Fibroblast of skin of right biceps (primary cell): ENCODE measurements around the gene ZCCHC24.

ENCODE experiments used
- DNase-seq: peaks from one replicate; pipeline ENCODE4 v3.0.0-alpha.2; 2013

Gene ZCCHC24

DNA sequence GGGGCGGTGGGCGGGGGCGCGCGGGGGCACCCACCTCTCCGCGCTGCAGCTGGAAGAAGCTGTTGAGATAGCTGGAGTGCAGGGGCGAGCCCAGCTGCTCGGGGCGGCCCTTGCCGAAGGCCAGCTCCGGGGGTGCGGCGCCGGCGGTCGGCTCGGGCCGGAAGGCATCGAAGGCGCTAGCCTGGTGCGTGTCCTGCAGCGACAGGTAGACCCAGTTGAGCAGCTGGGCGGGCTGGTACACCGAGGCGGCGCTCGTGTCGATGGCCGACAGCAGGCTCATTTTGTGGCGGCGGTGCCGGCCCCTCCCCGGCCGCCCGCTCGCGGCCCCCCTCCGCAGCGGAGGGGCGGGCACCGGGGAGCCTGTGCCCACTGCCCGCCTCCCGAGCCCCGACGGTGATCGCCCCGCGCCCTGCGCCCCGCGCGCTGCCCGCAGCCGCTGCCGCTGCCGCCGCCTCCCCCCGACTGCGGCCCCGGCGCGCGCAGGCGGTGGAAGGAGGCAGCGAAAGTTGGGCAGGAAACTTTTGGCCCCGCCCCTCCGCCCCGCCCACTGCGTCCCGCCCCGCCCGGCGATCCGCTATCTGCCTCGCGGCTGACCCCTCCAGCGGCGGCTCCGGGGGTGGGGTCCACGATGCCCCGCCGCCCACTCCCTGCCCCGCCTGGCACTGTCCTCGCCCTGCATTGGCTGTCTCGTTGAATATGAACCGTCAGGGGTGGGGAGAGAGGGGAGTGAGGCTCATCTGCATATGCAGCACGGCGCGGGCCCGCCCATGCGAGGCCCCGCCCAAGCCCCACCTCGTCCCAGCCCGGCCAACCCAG lies at the start of gene ZCCHC24:
ZCCHC24 (minus strand) TSS at position 464 of the 816 bp plus-strand sequence; CDS start at position 280, 184 bp downstream.
- peak; percentile 100 for DNase-seq

DNA sequence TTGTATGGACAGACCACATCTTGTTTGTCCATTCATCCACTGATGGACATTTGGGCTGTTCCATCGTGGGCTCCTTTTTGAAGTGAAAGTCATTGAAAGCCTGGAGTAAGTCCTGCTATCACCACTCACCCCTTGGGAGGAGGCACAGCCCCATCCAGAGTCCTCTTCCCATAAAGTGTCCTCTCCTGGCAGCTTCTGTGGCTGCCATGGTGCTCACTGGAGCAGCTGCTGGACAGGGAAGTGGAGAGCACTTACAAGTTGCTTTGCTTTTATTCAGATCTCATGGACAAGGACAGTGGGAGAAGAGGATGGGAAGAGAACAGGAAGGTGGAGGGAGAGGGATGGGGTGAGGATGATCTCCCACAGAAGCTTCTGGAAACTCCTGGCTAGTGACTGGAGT lies 48.4 kb upstream of the ZCCHC24 start:
- no peak for DNase-seq

DNA sequence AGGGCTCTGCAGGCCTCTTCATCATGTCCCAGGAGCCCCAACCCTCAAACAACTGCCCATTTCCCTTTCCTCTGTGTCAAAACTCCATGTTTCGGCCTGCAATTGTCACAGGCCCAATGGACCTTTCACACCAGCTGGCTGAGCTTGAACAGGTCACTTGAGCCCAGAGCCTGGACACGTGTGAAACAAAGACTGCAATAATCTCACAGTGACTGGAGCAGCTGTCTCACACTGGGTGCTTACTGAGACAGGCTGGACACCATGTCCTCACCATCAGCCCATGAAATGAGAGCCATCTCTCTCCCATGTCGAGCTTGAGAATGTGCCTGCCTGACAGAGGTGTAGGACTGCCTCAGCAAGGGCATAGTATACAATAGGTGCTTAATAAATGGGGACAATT lies 47.4 kb upstream of the ZCCHC24 start:
- DNase-seq, result no peak

DNA sequence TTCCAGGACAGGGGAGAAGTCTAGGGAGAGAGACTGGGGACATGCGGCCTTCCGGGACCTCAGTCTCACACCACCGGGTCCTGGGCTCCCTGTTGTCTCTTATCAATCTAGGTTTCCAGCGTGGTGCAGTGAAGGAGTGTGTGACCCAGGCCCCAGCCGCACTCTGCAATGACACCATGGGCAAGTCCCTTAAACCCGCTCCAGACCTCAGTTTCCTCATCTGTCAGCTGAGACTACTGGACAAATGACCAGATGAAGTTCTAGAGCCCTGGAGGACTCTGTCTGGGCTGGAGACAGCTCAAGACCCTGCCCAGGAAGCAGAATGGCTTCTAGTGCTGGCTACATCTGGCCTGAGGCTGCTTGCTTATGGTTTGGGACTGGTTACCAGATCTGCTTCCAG lies 46.8 kb upstream of the ZCCHC24 start:
- no peak for DNase-seq

DNA sequence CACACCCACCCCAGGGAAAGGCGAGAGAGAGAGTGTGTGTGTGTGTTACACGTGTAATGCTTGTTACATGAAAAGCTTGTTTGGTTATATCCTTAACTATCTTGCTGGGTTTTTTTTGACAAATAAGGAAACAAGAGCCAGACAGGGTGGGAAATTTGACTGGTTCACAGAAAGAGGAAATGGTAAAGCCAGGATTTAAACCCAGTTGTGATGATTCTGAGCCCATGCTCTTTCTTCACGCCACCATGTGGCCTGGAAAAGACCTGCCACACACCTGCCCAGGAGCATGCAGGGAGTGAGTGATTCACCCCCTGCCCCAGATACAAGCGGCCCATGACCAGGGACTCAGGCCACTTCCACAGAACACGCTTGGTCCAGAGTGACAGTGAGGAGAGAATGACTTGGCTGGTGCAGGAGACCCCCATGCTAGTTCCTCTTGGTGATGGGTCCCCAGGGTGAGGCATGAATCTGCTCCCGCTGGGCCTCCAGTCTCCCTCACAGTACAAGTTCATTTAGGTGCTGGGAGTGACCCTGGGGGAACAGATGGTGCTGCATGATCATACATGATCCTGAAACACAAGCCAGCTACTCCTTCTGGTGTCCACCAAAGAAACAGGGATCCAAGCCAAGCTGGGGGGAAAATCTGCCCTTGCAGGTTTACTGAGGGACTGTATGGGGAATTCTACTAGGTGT lies 45.9 kb upstream of the ZCCHC24 start:
- DNase-seq, result no peak

DNA sequence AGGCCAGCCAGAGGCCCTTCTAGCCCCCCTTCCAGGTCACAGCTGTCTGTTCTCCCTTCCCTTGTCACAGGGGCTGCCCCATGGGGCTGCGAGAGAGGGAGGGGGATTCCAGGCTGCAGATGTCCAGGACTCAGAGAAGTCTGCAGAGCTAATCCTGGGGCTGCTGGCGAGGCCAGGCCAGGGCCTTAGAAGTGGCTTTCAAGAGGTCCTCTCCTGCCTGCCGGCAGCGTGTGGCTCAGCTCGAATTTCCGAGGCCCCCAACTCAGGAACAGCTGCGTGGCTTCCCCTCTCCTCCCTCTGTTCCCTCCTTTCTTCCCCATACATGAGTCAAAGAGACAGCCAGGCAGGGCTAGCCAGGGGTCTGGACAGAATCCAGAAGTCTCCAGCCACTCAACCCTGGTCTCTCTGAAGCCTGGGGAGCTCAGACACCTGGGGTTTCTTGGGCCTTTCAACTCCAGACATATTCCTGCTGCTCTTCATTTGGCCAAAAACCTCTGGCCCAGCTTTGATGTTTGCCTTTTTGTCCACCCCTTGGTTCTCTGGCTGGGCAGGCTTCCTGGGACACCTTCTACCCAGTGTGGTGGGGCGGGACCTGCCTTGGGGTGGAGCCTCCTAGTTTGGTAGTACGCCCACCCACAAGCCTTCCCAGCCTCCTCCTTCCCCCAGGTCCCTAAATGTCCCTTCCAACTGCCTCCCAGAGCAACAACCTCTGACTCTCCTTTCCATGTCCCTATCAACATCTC lies 45.1 kb upstream of the ZCCHC24 start:
- peak; percentile 48 for DNase-seq

DNA sequence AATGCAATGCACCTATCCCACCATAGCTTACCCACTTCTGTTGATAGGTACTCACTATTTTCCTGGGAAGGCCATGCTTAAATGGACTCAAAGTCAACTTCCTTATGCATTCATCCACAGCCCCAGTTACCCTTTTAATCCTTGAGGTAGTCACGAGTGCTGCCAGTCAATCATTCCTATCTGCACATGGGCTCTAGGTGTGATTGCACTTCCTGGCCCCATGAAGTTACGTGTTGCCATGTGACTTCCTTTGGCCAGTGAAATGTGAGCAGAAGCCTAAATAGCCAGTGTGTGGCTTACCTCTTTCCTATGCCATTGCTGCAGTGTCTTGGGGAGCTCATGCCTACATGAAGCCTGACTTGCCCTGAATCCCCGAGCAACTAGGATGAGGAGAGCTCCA lies 43.4 kb upstream of the ZCCHC24 start:
- no peak for DNase-seq

DNA sequence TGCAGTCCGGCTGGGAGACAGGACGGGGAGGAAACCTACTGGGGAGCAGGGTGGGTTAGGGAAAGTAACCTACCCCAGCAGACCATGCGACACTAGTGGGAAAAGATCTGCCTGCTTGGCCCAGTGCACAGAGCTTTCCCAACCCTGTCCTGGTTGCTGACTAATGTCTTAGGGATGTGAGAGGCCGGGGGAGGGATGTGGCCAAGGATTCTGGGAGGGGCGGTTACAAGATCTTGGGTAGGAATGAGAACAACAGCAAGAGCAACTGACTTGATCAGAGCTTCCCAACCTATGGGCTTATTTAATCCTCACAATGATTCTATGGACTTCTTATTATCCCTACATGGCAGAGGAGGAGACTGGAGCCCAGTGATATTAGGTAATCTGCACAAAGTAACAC lies 42.9 kb upstream of the ZCCHC24 start:
- peak; percentile 95 for DNase-seq

DNA sequence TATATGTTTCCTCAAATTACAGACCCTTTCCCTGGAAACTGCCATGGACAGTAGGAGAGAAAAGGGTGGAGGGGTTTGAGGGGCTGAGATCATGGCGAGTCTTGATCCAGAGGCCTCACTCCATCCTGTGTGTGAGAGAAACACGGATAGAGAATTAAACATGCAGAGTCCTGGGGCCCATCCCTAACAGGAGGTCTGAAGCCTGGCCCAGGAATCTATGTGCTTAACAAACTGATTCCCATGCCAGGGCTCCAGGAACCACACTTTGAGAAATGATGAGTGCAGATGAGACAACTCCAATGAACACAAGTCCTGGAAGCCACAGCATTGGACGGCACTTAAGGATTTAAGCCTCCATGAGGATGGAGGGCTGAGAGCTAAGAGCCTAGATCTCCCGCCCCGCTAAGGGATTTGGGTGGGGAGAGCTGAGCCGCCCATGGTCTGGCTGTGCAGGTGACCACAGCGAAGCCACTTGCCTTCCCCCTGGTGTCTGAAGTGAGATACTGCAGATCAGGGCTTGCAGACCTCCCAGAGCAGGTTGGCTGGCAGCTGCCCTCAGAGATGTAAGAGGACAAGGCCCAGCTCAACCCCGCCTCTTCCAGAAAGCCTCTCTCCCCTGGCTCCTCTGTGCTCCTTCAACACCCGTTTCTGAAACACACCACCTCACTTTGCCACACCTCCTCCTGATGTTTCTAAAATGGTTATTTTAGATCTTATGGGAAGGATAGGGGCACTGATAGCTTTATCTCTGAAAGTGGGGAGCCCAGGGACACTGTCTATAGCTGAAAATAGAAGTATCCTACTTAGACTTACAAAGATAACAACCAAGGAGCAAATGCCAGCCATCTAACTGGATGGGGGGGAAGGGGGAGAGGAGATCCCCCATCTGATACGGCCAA lies 42.1 kb upstream of the ZCCHC24 start:
- DNase-seq, result peak; percentile 67

DNA sequence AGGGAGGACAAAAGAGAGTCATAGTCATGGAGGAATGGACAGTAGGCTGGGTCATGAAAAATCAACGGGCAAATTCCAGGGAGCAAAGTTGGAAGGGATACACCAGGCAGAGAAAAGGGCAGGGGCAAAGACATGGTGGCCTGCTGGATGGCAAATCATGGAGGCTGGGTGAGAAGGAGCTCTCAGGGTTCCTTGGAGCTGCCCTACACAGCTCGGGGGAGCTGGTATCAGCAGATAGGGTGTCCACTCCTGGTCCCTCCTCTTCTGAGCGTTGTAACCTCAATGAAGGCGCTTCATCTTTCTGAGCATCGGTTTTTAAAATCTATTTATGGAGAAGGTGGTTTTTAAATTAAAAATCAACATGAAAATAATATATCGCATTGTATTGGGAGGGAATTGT lies 39.1 kb upstream of the ZCCHC24 start:
- DNase-seq, result no peak

DNA sequence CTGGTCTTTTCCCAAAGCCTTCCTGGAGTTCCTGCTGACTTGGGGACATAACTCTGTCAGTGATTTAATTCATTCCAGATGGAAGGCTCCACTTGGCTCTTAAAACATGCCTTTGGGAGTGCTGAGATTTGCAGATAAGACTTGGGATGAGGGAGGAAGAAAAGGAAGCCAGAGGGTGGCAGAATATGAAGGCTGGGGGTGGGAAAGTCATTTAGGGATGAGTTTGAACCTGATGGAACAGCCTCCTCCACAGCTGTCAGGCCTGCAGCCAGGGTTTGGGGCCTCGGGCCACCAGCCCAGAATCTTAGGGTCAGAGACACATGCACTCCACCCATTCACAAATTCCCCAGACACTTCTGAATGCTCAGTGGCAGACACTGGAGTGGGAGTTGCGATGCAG lies 38.5 kb upstream of the ZCCHC24 start:
- peak; percentile 95 for DNase-seq

DNA sequence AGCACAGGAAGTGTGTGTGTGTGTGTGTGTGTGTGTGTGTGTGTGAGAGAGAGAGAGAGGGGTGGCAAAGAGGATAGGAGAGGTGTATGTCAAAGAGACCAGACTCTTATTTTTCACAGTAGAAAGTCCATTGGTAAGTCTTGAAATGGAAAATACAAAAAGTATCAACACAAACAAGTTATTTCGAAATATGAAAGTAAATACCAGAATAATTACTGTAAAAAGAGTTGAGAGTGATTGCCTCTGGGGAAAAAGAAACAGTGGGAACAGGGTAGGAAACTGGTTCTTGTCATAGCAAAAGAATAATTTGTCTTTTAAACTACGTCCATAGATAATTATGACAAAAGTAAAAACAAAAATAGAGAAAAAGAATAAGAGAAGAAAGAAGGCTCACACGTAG lies 37.9 kb upstream of the ZCCHC24 start:
- no peak for DNase-seq

DNA sequence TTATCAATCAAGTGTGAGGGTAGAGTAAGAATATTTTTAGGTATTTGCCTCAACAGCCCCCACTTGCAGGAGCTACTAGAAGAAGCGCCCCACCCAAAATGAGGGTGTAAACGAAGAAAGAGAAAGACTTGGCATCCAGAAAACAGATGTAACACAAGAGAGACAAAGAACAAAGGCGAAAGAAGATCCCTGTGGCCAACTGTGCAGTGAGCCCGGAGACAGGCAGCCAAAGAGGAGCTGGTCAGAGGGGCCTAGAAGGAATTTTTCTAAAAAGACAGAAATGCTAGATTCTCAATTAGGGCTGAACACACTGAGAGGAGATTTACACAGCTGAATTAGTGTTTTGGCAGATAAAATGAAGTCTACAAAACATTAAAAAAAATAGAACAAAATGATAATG lies 37.3 kb upstream of the ZCCHC24 start:
- no peak for DNase-seq

DNA sequence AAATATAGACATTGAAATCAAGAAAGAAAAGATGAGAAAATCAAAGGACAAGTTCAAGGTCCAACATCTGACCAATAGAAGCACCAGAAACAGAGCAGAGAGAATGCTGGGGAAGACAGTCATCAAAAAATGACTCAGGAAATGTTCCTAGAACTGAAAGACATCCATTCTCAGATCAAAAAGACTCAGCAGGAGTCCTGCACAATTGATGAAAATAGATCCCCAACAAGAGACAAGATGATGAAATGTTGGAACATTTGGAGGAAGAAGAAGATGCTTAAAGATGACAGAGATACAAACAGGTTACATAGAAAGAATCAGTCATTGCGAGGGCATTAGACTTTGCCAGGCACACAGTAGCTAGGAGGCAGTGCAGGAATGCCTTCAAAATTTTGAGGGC lies 36.9 kb upstream of the ZCCHC24 start:
- peak; percentile 36 for DNase-seq

DNA sequence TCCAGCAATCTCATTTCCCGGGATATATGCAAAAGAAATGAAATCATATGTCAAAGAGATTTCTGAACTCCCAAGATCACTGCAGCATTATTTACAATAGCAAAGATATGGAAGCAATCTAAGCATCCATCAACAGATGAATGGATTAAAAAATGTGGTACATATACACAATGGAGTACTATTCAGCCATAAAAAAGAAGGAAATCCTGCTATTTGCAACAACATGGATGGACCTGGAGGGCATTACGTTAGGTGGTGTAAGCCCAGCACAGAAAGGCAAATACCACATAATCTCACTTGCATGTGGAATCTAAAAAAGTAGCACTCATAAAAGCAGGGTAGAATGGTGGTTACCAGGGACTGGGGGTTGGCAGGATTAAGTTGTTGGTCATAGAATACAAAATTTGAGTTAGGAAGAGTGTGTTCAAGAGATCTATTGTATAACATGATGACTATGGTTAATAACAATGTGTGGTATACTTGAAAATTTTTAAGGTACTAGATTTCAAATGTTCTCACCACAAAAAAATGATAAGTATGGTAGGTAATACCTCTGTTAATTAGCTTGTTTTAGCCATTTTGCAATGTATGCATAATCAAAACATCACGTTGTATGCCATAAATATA lies 34.0 kb upstream of the ZCCHC24 start:
- peak; percentile 28 for DNase-seq

DNA sequence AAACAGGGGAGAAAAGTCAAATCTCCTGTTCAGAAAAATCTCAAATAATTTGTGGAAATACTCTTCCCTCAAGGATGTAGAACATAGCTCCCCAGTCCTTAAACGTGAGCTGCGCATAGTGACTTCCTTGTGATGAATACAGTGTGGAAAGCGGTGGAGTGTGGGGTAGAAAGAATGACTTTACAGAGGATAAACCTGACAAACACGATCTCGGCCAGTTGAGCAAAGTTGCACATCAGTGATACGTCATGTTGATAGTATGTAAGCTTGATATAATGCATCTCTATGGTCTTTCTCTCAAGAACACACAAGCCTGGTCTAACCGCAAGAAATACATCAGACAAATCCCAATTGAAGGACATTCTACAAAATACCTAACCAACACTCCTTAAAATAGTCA lies 32.0 kb upstream of the ZCCHC24 start:
- no peak for DNase-seq

DNA sequence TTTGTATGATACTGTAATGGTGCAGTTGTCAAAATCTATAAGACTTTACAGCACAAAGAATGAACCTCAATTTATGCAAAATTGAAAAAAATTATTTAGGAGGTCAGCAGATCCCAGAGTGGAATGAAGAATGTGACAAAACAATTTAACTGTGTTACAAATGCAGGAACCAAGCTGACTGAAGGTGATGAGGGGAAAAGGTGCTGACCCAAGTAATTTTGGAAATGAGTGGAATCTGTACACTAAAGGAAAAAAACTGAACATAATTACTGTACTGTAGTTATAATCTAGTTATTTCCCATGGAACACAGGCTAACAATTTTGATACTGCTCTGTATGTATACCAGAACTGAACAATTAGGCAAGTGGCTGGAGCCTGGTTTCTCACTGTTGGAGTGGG lies 31.2 kb upstream of the ZCCHC24 start:
- no peak for DNase-seq

DNA sequence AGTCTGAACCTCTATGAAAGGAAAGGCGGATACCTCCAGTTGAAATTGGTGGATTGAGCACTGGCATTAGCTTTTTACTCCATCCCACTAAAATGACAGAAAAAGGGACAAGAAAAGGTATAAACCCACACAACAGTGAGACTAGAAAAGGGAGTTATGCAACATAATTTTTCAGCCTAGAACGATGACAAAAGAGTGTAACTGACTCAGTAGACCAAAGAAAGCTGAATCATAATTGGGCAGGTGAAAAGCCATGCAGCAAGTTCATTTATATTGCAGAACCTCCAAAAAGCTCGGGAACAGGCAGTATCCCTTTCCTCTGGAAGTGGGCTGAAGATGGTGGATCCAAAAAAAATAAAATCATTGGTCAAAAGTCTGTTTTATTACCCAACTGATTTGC lies 30.5 kb upstream of the ZCCHC24 start:
- DNase-seq, result no peak

DNA sequence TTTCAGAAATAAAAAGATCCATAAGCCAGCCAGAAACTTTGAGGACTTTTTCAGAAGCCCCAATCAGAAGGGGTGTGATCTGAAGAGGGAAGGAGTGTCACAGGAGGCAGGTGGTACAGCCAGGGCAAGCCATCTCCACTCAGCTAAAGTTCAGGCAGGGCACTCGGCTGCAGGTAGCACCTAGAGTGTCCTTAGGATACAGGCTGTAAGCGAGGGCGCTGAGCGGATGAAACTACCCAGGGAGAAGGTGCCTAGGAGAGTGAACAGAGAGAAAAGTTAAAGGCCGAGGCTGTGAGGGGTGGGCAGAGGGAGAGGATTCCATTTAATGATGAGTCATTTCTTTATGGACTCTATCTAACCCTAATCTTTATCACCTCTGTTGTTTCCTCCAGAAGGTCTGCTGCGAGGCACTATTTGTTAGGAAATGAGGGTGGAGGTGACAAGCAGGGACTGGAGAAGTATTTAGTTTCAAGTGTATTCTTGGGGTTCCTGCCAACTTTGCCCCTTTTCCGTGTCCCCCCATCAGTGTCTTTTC lies 29.8 kb upstream of the ZCCHC24 start:
- DNase-seq, result no peak

DNA sequence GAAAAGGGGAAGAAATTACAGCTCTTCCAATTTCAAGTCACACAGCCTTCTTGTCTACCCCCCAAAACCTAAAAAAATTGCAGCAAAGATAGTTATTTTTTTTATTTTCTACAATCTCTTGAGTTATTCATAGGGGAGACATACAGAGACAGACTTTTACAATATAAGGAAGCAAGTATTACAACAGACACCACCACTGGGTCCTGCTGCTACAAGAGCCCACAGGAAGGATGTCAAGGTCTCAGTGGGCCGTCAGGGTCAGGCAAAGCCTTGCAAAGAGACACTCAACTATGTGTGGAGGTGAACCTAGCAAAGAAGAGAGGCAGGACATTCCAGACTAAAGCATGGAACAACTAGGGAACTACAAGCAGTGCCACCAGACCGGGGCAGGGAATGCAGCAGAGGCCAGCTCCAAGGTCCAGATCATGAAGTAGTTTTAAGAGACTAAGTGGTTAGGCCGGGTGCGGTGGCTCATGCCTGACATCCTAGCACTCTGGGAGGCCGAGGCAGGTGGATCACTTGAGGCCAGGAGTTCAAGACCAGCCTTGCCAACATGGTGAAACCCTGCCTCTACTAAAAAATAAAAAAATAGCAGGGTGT lies 28.2 kb upstream of the ZCCHC24 start:
- DNase-seq, result no peak

DNA sequence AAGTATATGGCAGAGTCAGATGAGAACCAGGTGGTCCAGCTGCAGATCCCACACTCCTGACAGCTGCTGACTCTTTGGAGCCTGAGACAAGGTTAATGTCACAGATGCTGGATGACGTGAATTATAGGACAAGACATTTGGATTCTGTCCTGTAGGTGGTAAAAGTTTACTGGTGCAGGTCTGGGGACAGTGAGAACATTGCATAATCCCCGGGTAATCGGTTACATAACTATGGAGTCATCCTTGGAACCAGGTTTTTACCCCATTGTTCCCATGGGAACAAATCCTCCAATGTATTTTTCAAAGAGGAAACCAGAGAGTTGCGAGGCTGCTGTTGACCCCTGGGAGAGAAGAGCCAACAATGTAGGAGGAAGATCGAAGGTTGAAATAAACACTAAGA lies 27.5 kb upstream of the ZCCHC24 start:
- no peak for DNase-seq

DNA sequence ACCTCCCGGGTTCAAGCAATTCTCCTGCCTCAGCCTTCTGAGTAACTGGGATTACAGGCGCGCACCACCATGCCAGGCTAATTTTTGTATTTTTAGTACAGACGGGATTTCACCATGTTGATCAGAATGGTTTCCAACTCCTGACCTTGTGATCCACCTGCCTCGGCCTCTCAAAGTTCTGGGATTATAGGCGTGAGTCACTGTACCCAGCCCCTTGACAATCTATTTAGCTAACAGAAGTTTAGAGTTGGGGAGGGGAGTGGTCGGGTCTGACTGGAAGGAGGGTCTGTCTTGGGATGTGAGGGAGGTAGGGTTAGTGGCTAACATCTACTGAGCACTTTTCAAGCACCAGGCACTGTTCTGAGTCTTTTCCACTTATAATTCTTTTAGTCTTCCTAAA lies 27.0 kb upstream of the ZCCHC24 start:
- DNase-seq, result no peak
